Measurements from ENCODE around the gene ARMH1.

ARMH1 gene

GRCh38 chr1:44739307-44740178 is 65.0 kb downstream of the ARMH1 start, which contains the start of gene KIF2C:
KIF2C (plus strand) TSS chr1:44739837; CDS start chr1:44739933, 96 bp downstream.
- H3K9ac ChIP-seq (ENCODE audit: low read length), result peak within 1 kb of the TSS; percentile 84
- no peaks in the 10 kb centered on the region for H4K20me1 ChIP-seq (ENCODE audit: insufficient read depth, low read length)
- H3K79me2 ChIP-seq (ENCODE audit: low read length), result peaks cover 44% of the 10 kb centered on the region
- H3K9me2 ChIP-seq (replicated peaks; ENCODE audit: insufficient read depth, low read length), result no peaks in the 10 kb centered on the region
- peak within 1 kb of the TSS; percentile 89 for H3K4me3 ChIP-seq (ENCODE audit: low read length)
- peak within 1 kb of the TSS; percentile 56 for H3K27ac ChIP-seq (ENCODE audit: low read length)
- no peaks in the 10 kb centered on the region; the same call in 1 of the 2 replicates for H3K36me3 ChIP-seq (replicated peaks; ENCODE audit: insufficient read depth, low read length)
- peak; percentile 98 for DNase-seq
- H3K27me3 ChIP-seq (replicated peaks; ENCODE audit: insufficient read depth, low read length), result no peaks in the 10 kb centered on the region
- H3K9me3 ChIP-seq (replicated peaks; ENCODE audit: insufficient read depth, low read length), result no peaks in the 10 kb centered on the region
- H3K4me1 ChIP-seq (ENCODE audit: low read length), result peaks cover 6% of the 10 kb centered on the region; the same call in 1 of the 2 replicates
- peak within 1 kb of the TSS; percentile 63 for H3K4me2 ChIP-seq (ENCODE audit: low read depth, low read length)
- TF ChIP-seq CTCF (IDR thresholded peaks at IDR 0.05; ENCODE audit: low read length), result no peak
- TF ChIP-seq EZH2phosphoT487 (IDR thresholded peaks at IDR 0.05; ENCODE audit: low read length), result no peak
- no peak for TF ChIP-seq EZH2 (optimal IDR thresholded peaks at IDR 0.05; ENCODE audit: low read depth, low read length)
- H3F3A ChIP-seq (ENCODE audit: insufficient read depth, low read length), result 0 out of 2 replicates have a peak, but pooled peaks cover 7% of the 10 kb centered on the region
- peak within 1 kb of the TSS; percentile 83 for H2AFZ ChIP-seq (ENCODE audit: low read length)

GRCh38 chr1:44740179-44740617 is 65.7 kb downstream of the ARMH1 start:
- no peaks in the 10 kb centered on the region for H3K9me2 ChIP-seq (replicated peaks; ENCODE audit: insufficient read depth, low read length)
- H3K4me1 ChIP-seq (ENCODE audit: low read length), result peaks cover 6% of the 10 kb centered on the region; the same call in 1 of the 2 replicates
- peak overlapping the region; percentile 84 for H3K9ac ChIP-seq (ENCODE audit: low read length)
- H3K4me3 ChIP-seq (ENCODE audit: low read length), result peak overlapping the region; percentile 89
- no peaks in the 10 kb centered on the region for H3K27me3 ChIP-seq (replicated peaks; ENCODE audit: insufficient read depth, low read length)
- DNase-seq, result peak; percentile 23
- no peaks in the 10 kb centered on the region for H4K20me1 ChIP-seq (ENCODE audit: insufficient read depth, low read length)
- H3K27ac ChIP-seq (ENCODE audit: low read length), result peak overlapping the region; percentile 56
- peaks cover 46% of the 10 kb centered on the region for H3K79me2 ChIP-seq (ENCODE audit: low read length)
- H3K36me3 ChIP-seq (replicated peaks; ENCODE audit: insufficient read depth, low read length), result no peaks in the 10 kb centered on the region; the same call in 1 of the 2 replicates
- 0 out of 2 replicates have a peak, but pooled peaks cover 7% of the 10 kb centered on the region for H3F3A ChIP-seq (ENCODE audit: insufficient read depth, low read length)
- no peaks in the 10 kb centered on the region for H3K9me3 ChIP-seq (replicated peaks; ENCODE audit: insufficient read depth, low read length)
- peak overlapping the region; percentile 63 for H3K4me2 ChIP-seq (ENCODE audit: low read depth, low read length)
- peak overlapping the region; percentile 83 for H2AFZ ChIP-seq (ENCODE audit: low read length)
- TF ChIP-seq CTCF (IDR thresholded peaks at IDR 0.05; ENCODE audit: low read length), result no peak
- TF ChIP-seq EZH2 (optimal IDR thresholded peaks at IDR 0.05; ENCODE audit: low read depth, low read length), result no peak
- TF ChIP-seq EZH2phosphoT487 (IDR thresholded peaks at IDR 0.05; ENCODE audit: low read length), result no peak

GRCh38 chr1:44743211-44743610 is 68.7 kb downstream of the ARMH1 start:
- Histone ChIP-seq H3K9me3 (replicated peaks; ENCODE audit: insufficient read depth, low read length) (no peaks in the 10 kb centered on the region), H3K27ac (ENCODE audit: low read length) (no peak overlapping the region), H3K4me3 (ENCODE audit: low read length) (no peak overlapping the region), H3K79me2 (ENCODE audit: low read length) (peaks cover 67% of the 10 kb centered on the region), H3K9me2 (replicated peaks; ENCODE audit: insufficient read depth, low read length) (no peaks in the 10 kb centered on the region), H3F3A (ENCODE audit: insufficient read depth, low read length) (0 out of 2 replicates have a peak, but pooled peaks cover 7% of the 10 kb centered on the region), H3K9ac (ENCODE audit: low read length) (no peak overlapping the region), H3K4me2 (ENCODE audit: low read depth, low read length) (no peak overlapping the region), H3K27me3 (replicated peaks; ENCODE audit: insufficient read depth, low read length) (no peaks in the 10 kb centered on the region), H4K20me1 (ENCODE audit: insufficient read depth, low read length) (no peaks in the 10 kb centered on the region), H3K4me1 (ENCODE audit: low read length) (peaks cover 6% of the 10 kb centered on the region; the same call in 1 of the 2 replicates), H2AFZ (ENCODE audit: low read length) (no peak overlapping the region), H3K36me3 (replicated peaks; ENCODE audit: insufficient read depth, low read length) (peaks cover 7% of the 10 kb centered on the region)
- no peak for TF ChIP-seq EZH2 (optimal IDR thresholded peaks at IDR 0.05; ENCODE audit: low read depth, low read length)
- TF ChIP-seq CTCF (IDR thresholded peaks at IDR 0.05; ENCODE audit: low read length), result no peak
- TF ChIP-seq EZH2phosphoT487 (IDR thresholded peaks at IDR 0.05; ENCODE audit: low read length), result no peak
- DNase-seq, result no peak
